Activated CD4-positive, alpha-beta memory T cell treated with anti-CD3 and anti-CD28 coated beads, Interleukin-2, amount 10 ng/mL, durations not matched to agents 7 days and 5 days (primary cell): Measurements from ENCODE around the gene XPO1. TPM values are rescaled to one million over a fixed set of nuclear protein-coding genes. Genes with fewer than 3 reads are reported as not detected.

ENCODE experiments used
- CTCF ChIA-PET: fragments of 350-600 bp; sonication (Branson Sonifier 250); formaldehyde crosslinking; loops from one replicate; lab custom pipeline; 2021; ENCODE audit warnings: antibody characterized with exemption, inconsistent platforms; lab: Charles Lee
- POLR2A ChIA-PET: fragments of 350-600 bp; sonication (Branson Sonifier 250); formaldehyde crosslinking; loops from one replicate; lab custom pipeline; 2021; ENCODE audit warnings: antibody characterized with exemption; lab: Charles Lee
- DNase-seq: peaks from one replicate; pipeline ENCODE4 v3.0.0-alpha.2; 2020
- H3K27ac Mint-ChIP-seq: one replicate; pipeline ENCODE4 v1.8.0; 2021; ENCODE audit warnings: mild to moderate bottlenecking, mixed read lengths
- H3K27me3 Mint-ChIP-seq: one replicate; pipeline ENCODE4 v1.8.0; 2021; ENCODE audit warnings: mixed read lengths
- H3K36me3 Mint-ChIP-seq: one replicate; pipeline ENCODE4 v1.8.0; 2021; ENCODE audit warnings: low read depth, mixed read lengths
- H3K4me1 Mint-ChIP-seq: one replicate; pipeline ENCODE4 v1.8.0; 2021; ENCODE audit warnings: mixed read lengths
- H3K4me3 Mint-ChIP-seq: one replicate; pipeline ENCODE4 v1.8.0; 2021; ENCODE audit warnings: mild to moderate bottlenecking, mixed read lengths
- H3K9me3 Mint-ChIP-seq: one replicate; pipeline ENCODE4 v1.8.0; 2021; ENCODE audit warnings: mixed read lengths
- total RNA-seq, 2 experiments: library from RNA; stranded (reverse); gene quantifications; one replicate each; pipeline ENCODE4 v1.2.3, GENCODE V29; 2021

The XPO1 gene
- total RNA-seq, 2 experiments from 2014 or later, result 166 to 172 TPM

DNA sequence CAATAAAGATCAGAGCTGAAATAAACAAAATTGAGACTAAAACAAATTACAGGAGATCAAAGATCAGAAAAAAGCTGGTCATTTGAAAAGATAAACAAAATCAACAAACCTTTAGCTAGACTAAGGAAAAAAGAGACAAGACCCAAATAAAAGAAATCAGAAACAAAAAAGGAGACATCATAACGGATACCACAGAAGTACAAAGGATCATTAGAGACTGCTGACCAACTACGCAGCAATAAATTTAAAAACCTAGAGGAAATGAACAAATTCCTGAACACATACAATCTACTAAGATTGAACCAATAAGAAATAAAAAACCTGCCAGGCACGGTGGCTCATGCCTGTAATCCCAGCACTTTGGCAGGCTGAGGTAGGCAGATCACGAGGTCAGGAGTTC is 101.0 kb downstream of the XPO1 start:
- no peaks in the 10 kb centered on the region for H3K27me3 Mint-ChIP-seq
- CTCF ChIA-PET, result no interaction called here
- POLR2A ChIA-PET, result no interaction called here
- DNase-seq, result no peak
- H3K36me3 Mint-ChIP-seq, result peaks cover 33% of the 10 kb centered on the region
- H3K27ac Mint-ChIP-seq, result no peak overlapping the region
- peaks cover 12% of the 10 kb centered on the region for H3K9me3 Mint-ChIP-seq
- peaks cover 33% of the 10 kb centered on the region for H3K4me1 Mint-ChIP-seq
- no peak overlapping the region for H3K4me3 Mint-ChIP-seq

DNA sequence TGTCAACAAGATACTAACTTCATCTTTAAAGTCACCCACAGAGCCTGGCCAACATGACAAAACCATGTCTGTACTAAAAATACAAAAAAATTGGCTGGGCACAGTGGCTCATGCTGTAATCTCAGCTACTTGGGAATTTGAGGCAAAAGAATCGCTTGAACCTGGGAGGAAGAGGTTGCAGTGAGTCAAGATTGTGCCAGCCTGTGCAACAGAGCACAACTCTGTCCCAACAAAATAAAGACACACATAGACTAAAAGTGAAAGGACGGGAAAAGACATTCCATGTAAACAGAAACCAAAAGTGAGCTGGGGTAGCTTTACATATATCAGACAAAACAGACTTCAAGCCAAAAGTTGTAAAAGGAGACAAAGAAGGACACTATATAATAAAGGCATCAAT is 102.1 kb downstream of the XPO1 start:
- no peak for DNase-seq
- no peak overlapping the region for H3K4me3 Mint-ChIP-seq
- H3K9me3 Mint-ChIP-seq, result peaks cover 12% of the 10 kb centered on the region
- ChIA-PET POLR2A (interaction anchor here (1.3 kb wide), 1 partner anchor 17 kb away, joined by 3 read pairs; no protein-coding TSS in a partner anchor), CTCF (no interaction called here)
- no peak overlapping the region for H3K27ac Mint-ChIP-seq
- H3K4me1 Mint-ChIP-seq, result peaks cover 31% of the 10 kb centered on the region
- peaks cover 30% of the 10 kb centered on the region for H3K36me3 Mint-ChIP-seq
- H3K27me3 Mint-ChIP-seq, result no peaks in the 10 kb centered on the region

- Mint-ChIP-seq H3K4me1 (peaks cover 31% of the 10 kb centered on the region), H3K27ac (no peak overlapping the region), H3K9me3 (peaks cover 12% of the 10 kb centered on the region), H3K27me3 (no peaks in the 10 kb centered on the region), H3K4me3 (no peak overlapping the region), H3K36me3 (peaks cover 30% of the 10 kb centered on the region)
- CTCF ChIA-PET, result interaction anchor here (1.0 kb wide), 1 partner anchor 9 kb away, joined by 4 read pairs; no protein-coding TSS in a partner anchor
- POLR2A ChIA-PET, result interaction anchor here (1.3 kb wide), 1 partner anchor 16 kb away, joined by 3 read pairs; no protein-coding TSS in a partner anchor
- no peak for DNase-seq
These were observed 102.9 kb downstream of the XPO1 start for GRCh38 chr2:61435291-61435690.

DNA sequence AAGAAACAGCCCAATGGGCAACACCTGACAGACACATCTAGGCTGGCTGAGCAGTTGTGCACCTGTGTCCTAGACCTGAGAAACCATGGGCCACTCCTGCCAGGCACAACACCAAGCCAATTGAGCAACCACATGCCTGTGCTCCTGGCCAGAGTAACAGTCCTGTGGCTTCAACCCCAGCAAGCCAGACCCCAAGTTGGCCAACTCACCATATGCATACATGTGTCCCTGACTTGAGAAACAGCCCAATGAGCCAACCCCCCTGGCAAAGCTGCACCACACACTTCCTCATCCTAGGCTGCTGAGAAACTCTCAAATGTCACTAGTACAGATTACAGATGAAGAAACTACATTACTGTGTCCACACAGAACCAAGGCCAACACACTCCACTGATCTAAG is 103.8 kb downstream of the XPO1 start:
- H3K36me3 Mint-ChIP-seq, result peaks cover 26% of the 10 kb centered on the region
- CTCF ChIA-PET, result no interaction called here
- peaks cover 28% of the 10 kb centered on the region for H3K4me1 Mint-ChIP-seq
- POLR2A ChIA-PET, result no interaction called here
- peaks cover 12% of the 10 kb centered on the region for H3K9me3 Mint-ChIP-seq
- no peak overlapping the region for H3K4me3 Mint-ChIP-seq
- no peak overlapping the region for H3K27ac Mint-ChIP-seq
- no peak for DNase-seq
- no peaks in the 10 kb centered on the region for H3K27me3 Mint-ChIP-seq

DNA sequence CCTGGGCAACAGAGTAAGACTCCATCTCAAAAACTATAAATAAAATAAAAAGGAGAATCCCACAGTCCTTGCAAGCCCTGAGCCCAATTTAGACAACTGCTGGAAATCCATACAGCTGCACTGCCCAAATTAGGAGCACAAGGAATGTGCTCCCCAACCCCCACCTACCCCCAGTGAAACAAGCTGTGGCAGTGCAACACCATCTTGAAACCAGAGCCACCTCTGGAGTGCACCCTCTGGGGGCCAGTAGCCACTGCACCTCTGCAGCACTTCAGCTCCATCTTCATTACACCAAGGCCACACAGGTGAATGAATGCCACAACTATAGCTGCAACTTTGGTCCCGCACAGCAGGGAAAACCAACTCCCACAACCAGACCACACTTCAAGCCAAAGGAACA is 104.5 kb downstream of the XPO1 start:
- POLR2A ChIA-PET, result no interaction called here
- Mint-ChIP-seq H3K4me1 (peaks cover 23% of the 10 kb centered on the region), H3K27ac (no peak overlapping the region), H3K27me3 (no peaks in the 10 kb centered on the region), H3K36me3 (peaks cover 21% of the 10 kb centered on the region), H3K9me3 (peaks cover 10% of the 10 kb centered on the region), H3K4me3 (no peak overlapping the region)
- DNase-seq, result no peak
- CTCF ChIA-PET, result no interaction called here

- no peaks in the 10 kb centered on the region for H3K27me3 Mint-ChIP-seq
- ChIA-PET CTCF (interaction anchor here (1.0 kb wide), 1 partner anchor 13 kb away, joined by 3 read pairs; no protein-coding TSS in a partner anchor), POLR2A (no interaction called here)
- DNase-seq, result no peak
- H3K4me1 Mint-ChIP-seq, result peaks cover 20% of the 10 kb centered on the region
- H3K4me3 Mint-ChIP-seq, result no peak overlapping the region
- peaks cover 18% of the 10 kb centered on the region for H3K36me3 Mint-ChIP-seq
- H3K27ac Mint-ChIP-seq, result no peak overlapping the region
- peaks cover 9% of the 10 kb centered on the region for H3K9me3 Mint-ChIP-seq
These were observed 105.2 kb downstream of the XPO1 start for GRCh38 chr2:61432990-61433389.

GRCh38 chr2:61431345-61431744 is 106.8 kb downstream of the XPO1 start:
- no peak overlapping the region for H3K4me3 Mint-ChIP-seq
- peaks cover 6% of the 10 kb centered on the region for H3K36me3 Mint-ChIP-seq
- H3K27me3 Mint-ChIP-seq, result no peaks in the 10 kb centered on the region
- DNase-seq, result no peak
- POLR2A ChIA-PET, result no interaction called here
- H3K27ac Mint-ChIP-seq, result no peak overlapping the region
- H3K4me1 Mint-ChIP-seq, result peaks cover 20% of the 10 kb centered on the region
- CTCF ChIA-PET, result interaction anchor here (1.3 to 1.4 kb wide), 2 partner anchors 11 to 12 kb away, joined by 3 to 5 read pairs; no protein-coding TSS in a partner anchor
- no peaks in the 10 kb centered on the region for H3K9me3 Mint-ChIP-seq

Other genes starting within 250 kb of the XPO1 start
- gene USP34, start 67.3 kb downstream of the XPO1 start, total RNA-seq, result 10 to 100 TPM; 77.5 to 79.4 TPM